ENCODE results near the gene MBTPS1.

Gene MBTPS1

DNA sequence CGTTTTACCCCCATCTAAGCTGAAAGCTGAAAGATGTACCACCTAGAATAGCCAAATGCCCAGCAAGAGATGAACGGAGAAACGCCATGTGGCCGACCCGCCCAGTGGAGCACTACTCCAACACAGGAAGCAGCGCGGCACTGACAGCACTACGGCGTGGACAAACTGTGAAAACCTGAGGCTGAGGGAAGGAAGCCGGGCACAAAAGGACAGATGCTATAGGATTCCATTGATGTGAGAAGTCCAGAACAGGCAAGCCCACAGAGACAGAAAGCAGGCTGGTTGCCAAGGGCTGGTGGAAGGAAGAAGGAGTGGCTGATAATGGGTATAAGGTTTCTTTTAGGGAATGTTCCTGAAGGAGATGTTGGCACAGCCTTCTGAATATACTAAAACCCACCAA, 44.7 kb downstream of the MBTPS1 start:
- H3K27ac ChIP-seq (ENCODE audit: low read length): no peak overlapping the region
- H3K79me2 ChIP-seq (ENCODE audit: low read length): no peaks in the 10 kb centered on the region
- no peaks in the 10 kb centered on the region for H3K27me3 ChIP-seq (ENCODE audit: low read depth, low read length)
- no peak overlapping the region for H2AFZ ChIP-seq (ENCODE audit: low read depth, low read length)
- H3K4me1 ChIP-seq (ENCODE audit: low read length): peaks cover 6% of the 10 kb centered on the region
- H3K4me3 ChIP-seq (ENCODE audit: low read length): no peak overlapping the region
- H3K4me2 ChIP-seq (ENCODE audit: low read length): no peak overlapping the region
- TF ChIP-seq, protein P1, sequence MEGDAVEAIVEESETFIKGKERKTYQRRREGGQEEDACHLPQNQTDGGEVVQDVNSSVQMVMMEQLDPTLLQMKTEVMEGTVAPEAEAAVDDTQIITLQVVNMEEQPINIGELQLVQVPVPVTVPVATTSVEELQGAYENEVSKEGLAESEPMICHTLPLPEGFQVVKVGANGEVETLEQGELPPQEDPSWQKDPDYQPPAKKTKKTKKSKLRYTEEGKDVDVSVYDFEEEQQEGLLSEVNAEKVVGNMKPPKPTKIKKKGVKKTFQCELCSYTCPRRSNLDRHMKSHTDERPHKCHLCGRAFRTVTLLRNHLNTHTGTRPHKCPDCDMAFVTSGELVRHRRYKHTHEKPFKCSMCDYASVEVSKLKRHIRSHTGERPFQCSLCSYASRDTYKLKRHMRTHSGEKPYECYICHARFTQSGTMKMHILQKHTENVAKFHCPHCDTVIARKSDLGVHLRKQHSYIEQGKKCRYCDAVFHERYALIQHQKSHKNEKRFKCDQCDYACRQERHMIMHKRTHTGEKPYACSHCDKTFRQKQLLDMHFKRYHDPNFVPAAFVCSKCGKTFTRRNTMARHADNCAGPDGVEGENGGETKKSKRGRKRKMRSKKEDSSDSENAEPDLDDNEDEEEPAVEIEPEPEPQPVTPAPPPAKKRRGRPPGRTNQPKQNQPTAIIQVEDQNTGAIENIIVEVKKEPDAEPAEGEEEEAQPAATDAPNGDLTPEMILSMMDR (IDR thresholded peaks at IDR 0.05; ENCODE audit: low read depth, low read length): no peak
- TF ChIP-seq EZH2phosphoT487 (IDR thresholded peaks at IDR 0.05; ENCODE audit: low read depth): no peak
- H4K20me1 ChIP-seq (ENCODE audit: insufficient read depth, low read length): peaks cover 12% of the 10 kb centered on the region
- H3K36me3 ChIP-seq (replicated peaks; ENCODE audit: low read depth, low read length): peaks cover 42% of the 10 kb centered on the region
- no peaks in the 10 kb centered on the region for H3K9me3 ChIP-seq (ENCODE audit: insufficient read depth, low read length)
- H3K9ac ChIP-seq (ENCODE audit: low read length): no peak overlapping the region

- Histone ChIP-seq H2AFZ (ENCODE audit: low read depth, low read length) (no peak overlapping the region), H3K27ac (ENCODE audit: low read length) (no peak overlapping the region), H3K36me3 (replicated peaks; ENCODE audit: low read depth, low read length) (peaks cover 47% of the 10 kb centered on the region), H3K9me3 (ENCODE audit: insufficient read depth, low read length) (no peaks in the 10 kb centered on the region), H3K4me3 (ENCODE audit: low read length) (no peak overlapping the region), H4K20me1 (ENCODE audit: insufficient read depth, low read length) (peaks cover 12% of the 10 kb centered on the region), H3K9ac (ENCODE audit: low read length) (no peak overlapping the region), H3K79me2 (ENCODE audit: low read length) (no peaks in the 10 kb centered on the region), H3K4me2 (ENCODE audit: low read length) (no peak overlapping the region), H3K27me3 (ENCODE audit: low read depth, low read length) (no peaks in the 10 kb centered on the region), H3K4me1 (ENCODE audit: low read length) (peaks cover 6% of the 10 kb centered on the region)
- no peak for TF ChIP-seq EZH2phosphoT487 (IDR thresholded peaks at IDR 0.05; ENCODE audit: low read depth)
- TF ChIP-seq, protein P1 (IDR thresholded peaks at IDR 0.05; ENCODE audit: low read depth, low read length): no peak
Measured at GRCh38 chr16:84071121-84071520, 45.6 kb downstream of the MBTPS1 start.

- no peak overlapping the region for H3K9ac ChIP-seq (ENCODE audit: low read length)
- H3K36me3 ChIP-seq (replicated peaks; ENCODE audit: low read depth, low read length): peaks cover 36% of the 10 kb centered on the region
- H3K4me2 ChIP-seq (ENCODE audit: low read length): no peak overlapping the region
- H3K79me2 ChIP-seq (ENCODE audit: low read length): no peaks in the 10 kb centered on the region
- peaks cover 6% of the 10 kb centered on the region for H3K4me1 ChIP-seq (ENCODE audit: low read length)
- peaks cover 9% of the 10 kb centered on the region for H4K20me1 ChIP-seq (ENCODE audit: insufficient read depth, low read length)
- no peak overlapping the region for H2AFZ ChIP-seq (ENCODE audit: low read depth, low read length)
- H3K27me3 ChIP-seq (ENCODE audit: low read depth, low read length): no peaks in the 10 kb centered on the region
- TF ChIP-seq, protein P1 (IDR thresholded peaks at IDR 0.05; ENCODE audit: low read depth, low read length): no peak
- no peak for TF ChIP-seq EZH2phosphoT487 (IDR thresholded peaks at IDR 0.05; ENCODE audit: low read depth)
- no peaks in the 10 kb centered on the region for H3K9me3 ChIP-seq (ENCODE audit: insufficient read depth, low read length)
- H3K4me3 ChIP-seq (ENCODE audit: low read length): no peak overlapping the region
- no peak overlapping the region for H3K27ac ChIP-seq (ENCODE audit: low read length)
Measured at GRCh38 chr16:84069540-84069939, 47.2 kb downstream of the MBTPS1 start.

GRCh38 chr16:84068783-84069462, 47.8 kb downstream of the MBTPS1 start:
- no peaks in the 10 kb centered on the region for H3K27me3 ChIP-seq (ENCODE audit: low read depth, low read length)
- H3K36me3 ChIP-seq (replicated peaks; ENCODE audit: low read depth, low read length): peaks cover 36% of the 10 kb centered on the region
- H4K20me1 ChIP-seq (ENCODE audit: insufficient read depth, low read length): peaks cover 9% of the 10 kb centered on the region
- TF ChIP-seq, protein P1 (IDR thresholded peaks at IDR 0.05; ENCODE audit: low read depth, low read length): no peak
- TF ChIP-seq EZH2phosphoT487 (IDR thresholded peaks at IDR 0.05; ENCODE audit: low read depth): no peak
- H3K4me1 ChIP-seq (ENCODE audit: low read length): peaks cover 6% of the 10 kb centered on the region
- no peaks in the 10 kb centered on the region for H3K79me2 ChIP-seq (ENCODE audit: low read length)
- H3K4me2 ChIP-seq (ENCODE audit: low read length): no peak overlapping the region
- no peak overlapping the region for H3K27ac ChIP-seq (ENCODE audit: low read length)
- H3K4me3 ChIP-seq (ENCODE audit: low read length): no peak overlapping the region
- no peaks in the 10 kb centered on the region for H3K9me3 ChIP-seq (ENCODE audit: insufficient read depth, low read length)
- H2AFZ ChIP-seq (ENCODE audit: low read depth, low read length): no peak overlapping the region
- no peak overlapping the region for H3K9ac ChIP-seq (ENCODE audit: low read length)
